Testis (tissue), 2 donors: ENCODE data around the gene SLC24A1.

Experiments used
- POLR2A ChIP-seq: fragments of 450-650 bp; IDR thresholded peaks from one replicate; pipeline ENCODE4 v1.6.1; 2017; ENCODE audit warnings: antibody characterized with exemption, mild to moderate bottlenecking, moderate library complexity
- TF ChIP-seq, protein P1 (sequence below), 3 experiments: fragments of 450-650 bp in 2 of 3; fragments of 200-600 bp in 1 of 3; sonication (generic) in 1 of 3; IDR thresholded peaks; one replicate each; pipeline ENCODE4 v1.5.1; 2016 to 2019; ENCODE audit warnings: antibody characterized with exemption in 3 of 3, mild to moderate bottlenecking in 2 of 3, moderate library complexity in 1 of 3

DNA sequence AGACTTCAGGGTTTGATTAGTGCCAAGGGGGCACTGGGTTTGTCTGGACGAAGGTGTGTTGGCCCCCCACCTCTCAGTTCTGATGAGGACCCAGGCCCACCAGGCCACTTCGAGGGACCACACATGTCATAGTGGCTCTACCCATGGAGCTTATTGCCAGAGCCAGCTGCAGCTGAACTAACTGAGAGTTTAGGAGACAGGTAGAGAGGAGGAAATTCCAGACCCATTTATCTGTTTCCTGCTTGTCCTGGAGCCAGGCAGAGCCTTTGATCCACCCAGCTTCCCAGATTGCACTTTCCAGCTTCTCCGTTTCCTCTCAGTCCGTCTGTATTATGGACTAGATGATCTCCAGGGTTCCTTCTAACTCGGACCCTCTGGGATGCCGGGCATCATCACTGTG lies 20.9 kb downstream of the SLC24A1 start:
- TF ChIP-seq POLR2A: no peak
- TF ChIP-seq, protein P1, sequence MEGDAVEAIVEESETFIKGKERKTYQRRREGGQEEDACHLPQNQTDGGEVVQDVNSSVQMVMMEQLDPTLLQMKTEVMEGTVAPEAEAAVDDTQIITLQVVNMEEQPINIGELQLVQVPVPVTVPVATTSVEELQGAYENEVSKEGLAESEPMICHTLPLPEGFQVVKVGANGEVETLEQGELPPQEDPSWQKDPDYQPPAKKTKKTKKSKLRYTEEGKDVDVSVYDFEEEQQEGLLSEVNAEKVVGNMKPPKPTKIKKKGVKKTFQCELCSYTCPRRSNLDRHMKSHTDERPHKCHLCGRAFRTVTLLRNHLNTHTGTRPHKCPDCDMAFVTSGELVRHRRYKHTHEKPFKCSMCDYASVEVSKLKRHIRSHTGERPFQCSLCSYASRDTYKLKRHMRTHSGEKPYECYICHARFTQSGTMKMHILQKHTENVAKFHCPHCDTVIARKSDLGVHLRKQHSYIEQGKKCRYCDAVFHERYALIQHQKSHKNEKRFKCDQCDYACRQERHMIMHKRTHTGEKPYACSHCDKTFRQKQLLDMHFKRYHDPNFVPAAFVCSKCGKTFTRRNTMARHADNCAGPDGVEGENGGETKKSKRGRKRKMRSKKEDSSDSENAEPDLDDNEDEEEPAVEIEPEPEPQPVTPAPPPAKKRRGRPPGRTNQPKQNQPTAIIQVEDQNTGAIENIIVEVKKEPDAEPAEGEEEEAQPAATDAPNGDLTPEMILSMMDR (IDR thresholded peaks at IDR 0.05): no peak
